Suprapubic skin (tissue), 4 donors: ENCODE measurements around the gene TMUB1. TPM values are rescaled to one million over a fixed set of nuclear protein-coding genes. Genes with fewer than 3 reads are reported as not detected.

ENCODE experiments used
- DNase-seq, 2 donors: peaks; one replicate each; pipeline ENCODE4 v3.0.0-alpha.2; 2019; ENCODE audit warnings: low spot score in 2 of 2
- H3K27ac ChIP-seq: fragments of 200-600 bp; sonication (generic); one replicate; pipeline ENCODE4 v1.5.1; 2019
- H3K27me3 ChIP-seq: fragments of 200-600 bp; sonication (generic); one replicate; pipeline ENCODE4 v1.5.1; 2019
- H3K36me3 ChIP-seq: fragments of 200-600 bp; sonication (generic); one replicate; pipeline ENCODE4 v1.5.1; 2019
- H3K4me1 ChIP-seq: fragments of 200-600 bp; sonication (generic); one replicate; pipeline ENCODE4 v1.5.1; 2019
- H3K4me3 ChIP-seq: fragments of 200-600 bp; sonication (generic); one replicate; pipeline ENCODE4 v1.5.1; 2019; ENCODE audit warnings: mild to moderate bottlenecking
- H3K9me3 ChIP-seq: fragments of 200-600 bp; sonication (generic); one replicate; pipeline ENCODE4 v1.5.1; 2019
- EP300 ChIP-seq: sonication (generic); formaldehyde crosslinking; IDR thresholded peaks from one replicate; pipeline ENCODE4 v1.6.1; 2017; ENCODE audit warnings: antibody characterized with exemption
- POLR2A ChIP-seq, 2 donors: fragments of 450-650 bp; IDR thresholded peaks; one replicate each; pipeline ENCODE4 v1.6.1; 2017; ENCODE audit warnings: antibody characterized with exemption in 2 of 2, mild to moderate bottlenecking in 2 of 2, moderate library complexity in 2 of 2
- POLR2AphosphoS5 ChIP-seq, 3 donors: sonication (generic); formaldehyde crosslinking; IDR thresholded peaks; one replicate each; pipeline ENCODE4 v1.6.1; 2017; ENCODE audit warnings: antibody characterized with exemption in 3 of 3
- WGBS: methylation state at CpG from one replicate; pipeline ENCODE4 v1.1.5; 2018; 5-methylcytosine and 5-hydroxymethylcytosine counted together
- total RNA-seq, 4 donors: library from RNA; depleted of rRNA; stranded (reverse); fragments of >200 nt; gene quantifications; one replicate each; pipeline ENCODE4 v1.1.0, GENCODE V29; 2016
- TF ChIP-seq, protein P1 (sequence below), 2 donors: fragments of 200-600 bp in 1 of 2; fragments of 450-650 bp in 1 of 2; sonication (generic) in 1 of 2; IDR thresholded peaks; one replicate each; pipeline ENCODE4 v1.5.1; 2016 to 2019; ENCODE audit warnings: antibody characterized with exemption in 2 of 2, mild to moderate bottlenecking in 1 of 2, moderate library complexity in 1 of 2

TMUB1 gene
- total RNA-seq, 4 donors from 2014 or later: 32.5 to 50.3 (median 45.7) TPM

GRCh38 chr7:151071032-151071866 is 12.0 kb downstream of the TMUB1 start:
- H3K27me3 ChIP-seq: no peaks in the 10 kb centered on the region
- no peak overlapping the region for H3K4me3 ChIP-seq
- no peak for TF ChIP-seq EP300
- no peak for TF ChIP-seq POLR2AphosphoS5 (IDR thresholded peaks at IDR 0.05)
- TF ChIP-seq, protein P1, sequence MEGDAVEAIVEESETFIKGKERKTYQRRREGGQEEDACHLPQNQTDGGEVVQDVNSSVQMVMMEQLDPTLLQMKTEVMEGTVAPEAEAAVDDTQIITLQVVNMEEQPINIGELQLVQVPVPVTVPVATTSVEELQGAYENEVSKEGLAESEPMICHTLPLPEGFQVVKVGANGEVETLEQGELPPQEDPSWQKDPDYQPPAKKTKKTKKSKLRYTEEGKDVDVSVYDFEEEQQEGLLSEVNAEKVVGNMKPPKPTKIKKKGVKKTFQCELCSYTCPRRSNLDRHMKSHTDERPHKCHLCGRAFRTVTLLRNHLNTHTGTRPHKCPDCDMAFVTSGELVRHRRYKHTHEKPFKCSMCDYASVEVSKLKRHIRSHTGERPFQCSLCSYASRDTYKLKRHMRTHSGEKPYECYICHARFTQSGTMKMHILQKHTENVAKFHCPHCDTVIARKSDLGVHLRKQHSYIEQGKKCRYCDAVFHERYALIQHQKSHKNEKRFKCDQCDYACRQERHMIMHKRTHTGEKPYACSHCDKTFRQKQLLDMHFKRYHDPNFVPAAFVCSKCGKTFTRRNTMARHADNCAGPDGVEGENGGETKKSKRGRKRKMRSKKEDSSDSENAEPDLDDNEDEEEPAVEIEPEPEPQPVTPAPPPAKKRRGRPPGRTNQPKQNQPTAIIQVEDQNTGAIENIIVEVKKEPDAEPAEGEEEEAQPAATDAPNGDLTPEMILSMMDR (IDR thresholded peaks at IDR 0.05): no peak
- TF ChIP-seq POLR2A (IDR thresholded peaks at IDR 0.05): no peak
- no peaks in the 10 kb centered on the region for H3K9me3 ChIP-seq
- H3K27ac ChIP-seq: no peak overlapping the region
- no peak for DNase-seq
- H3K4me1 ChIP-seq: no peaks in the 10 kb centered on the region
- H3K36me3 ChIP-seq: peaks cover 99% of the 10 kb centered on the region
- 92% methylated on average over 27 of the region's 39 CpGs for WGBS

- Histone ChIP-seq H3K4me1 (no peaks in the 10 kb centered on the region), H3K27ac (no peak overlapping the region), H3K36me3 (peaks cover 99% of the 10 kb centered on the region), H3K9me3 (no peaks in the 10 kb centered on the region), H3K27me3 (no peaks in the 10 kb centered on the region), H3K4me3 (no peak overlapping the region)
- 85% methylated on average over 3 of the region's 15 CpGs for WGBS
- no peak for TF ChIP-seq POLR2AphosphoS5 (IDR thresholded peaks at IDR 0.05)
- TF ChIP-seq, protein P1 (IDR thresholded peaks at IDR 0.05): no peak
- TF ChIP-seq EP300: no peak
- TF ChIP-seq POLR2A (IDR thresholded peaks at IDR 0.05): no peak
- DNase-seq: no peak
These were observed 12.7 kb downstream of the TMUB1 start for GRCh38 chr7:151070574-151070960.

- peaks cover 99% of the 10 kb centered on the region for H3K36me3 ChIP-seq
- H3K4me3 ChIP-seq: no peak overlapping the region
- no peak for DNase-seq
- no peak overlapping the region for H3K27ac ChIP-seq
- no peaks in the 10 kb centered on the region for H3K9me3 ChIP-seq
- no peaks in the 10 kb centered on the region for H3K4me1 ChIP-seq
- TF ChIP-seq POLR2AphosphoS5 (IDR thresholded peaks at IDR 0.05) (no peak), POLR2A (IDR thresholded peaks at IDR 0.05) (no peak), EP300 (no peak)
- TF ChIP-seq, protein P1 (IDR thresholded peaks at IDR 0.05): no peak
- H3K27me3 ChIP-seq: no peaks in the 10 kb centered on the region
- WGBS: 89% methylated on average over 10 of the region's 17 CpGs
These were observed 13.3 kb downstream of the TMUB1 start for GRCh38 chr7:151069841-151070573.

- H3K27me3 ChIP-seq: no peaks in the 10 kb centered on the region
- H3K36me3 ChIP-seq: peaks cover 94% of the 10 kb centered on the region
- DNase-seq: no peak
- TF ChIP-seq POLR2A (IDR thresholded peaks at IDR 0.05) (no peak), EP300 (no peak), POLR2AphosphoS5 (IDR thresholded peaks at IDR 0.05) (no peak)
- TF ChIP-seq, protein P1 (IDR thresholded peaks at IDR 0.05): no peak
- WGBS: 83% methylated on average over 12 of the region's 12 CpGs
- no peaks in the 10 kb centered on the region for H3K9me3 ChIP-seq
- no peak overlapping the region for H3K27ac ChIP-seq
- H3K4me3 ChIP-seq: no peak overlapping the region
- H3K4me1 ChIP-seq: peaks cover 6% of the 10 kb centered on the region
These were observed 15.1 kb downstream of the TMUB1 start for GRCh38 chr7:151068069-151068773.
